Islet of Langerhans (tissue), 1 donor: Measurements from ENCODE around the gene C6orf52.
"Not testable (repeated sequence)": the region's sequence is repeated elsewhere in the genome, so short reads cannot be mapped to it uniquely, and the experiment has no call there.

ENCODE experiments used
- FAIRE-seq: peaks from one replicate; lab custom pipeline; 2011; peaks lifted over from hg19 to GRCh38; lab: Jason Lieb, UNC

The C6orf52 gene

GRCh38 chr6:10694302-10695085 lies at the start of gene C6orf52, which contains the start of gene PAK1IP1:
Gene C6orf52, minus strand, starts transcription at chr6:10694616. Its CDS starts 7,066 bp downstream, at chr6:10687550.
Gene PAK1IP1, plus strand, starts transcription at chr6:10694972. Its CDS starts 14 bp downstream, at chr6:10694986.
- FAIRE-seq: peak; percentile 58

DNA sequence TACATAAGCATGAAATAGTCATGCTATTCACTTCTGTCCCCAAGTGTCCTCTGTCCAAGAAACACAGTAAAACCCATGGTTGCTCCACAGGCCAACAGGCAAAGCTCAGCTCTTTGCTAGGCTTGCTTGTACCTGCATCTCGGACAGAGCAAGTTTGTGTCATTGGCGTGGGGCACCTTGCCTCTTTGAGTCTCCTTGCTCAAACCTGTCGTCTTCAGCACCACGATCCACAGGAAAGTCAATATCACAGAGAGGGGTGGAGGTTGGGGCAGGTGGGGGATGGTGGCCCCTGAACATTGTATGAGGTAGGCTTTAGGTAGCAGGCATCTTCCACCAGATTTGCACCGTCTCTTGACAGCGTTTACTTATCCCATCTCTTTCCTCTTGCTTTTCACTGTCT lies 49.1 kb upstream of the C6orf52 start:
- FAIRE-seq: no peak

DNA sequence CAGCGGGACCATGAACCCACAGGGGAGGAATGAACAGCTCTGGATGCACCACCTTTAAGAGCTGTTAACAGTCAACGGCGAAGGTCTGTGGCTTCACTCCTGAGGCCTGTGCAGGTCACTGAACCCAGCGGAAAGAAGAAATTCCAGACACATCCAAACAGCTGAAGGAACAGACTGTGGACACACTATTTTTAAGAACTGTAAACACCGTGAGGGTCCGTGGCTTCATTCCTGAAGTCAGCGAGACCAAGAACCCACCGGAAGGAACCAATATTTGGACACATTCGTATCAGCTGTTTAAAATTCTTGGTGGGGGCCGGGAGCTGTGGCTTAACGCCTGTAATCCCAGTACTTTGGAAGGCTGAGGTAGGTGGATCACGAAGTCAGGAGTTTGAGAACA lies 47.8 kb upstream of the C6orf52 start:
- FAIRE-seq: no peak

GRCh38 chr6:10741643-10742042 lies 47.2 kb upstream of the C6orf52 start:
- not testable (repeated sequence) for FAIRE-seq

- FAIRE-seq: no peak
Measured at GRCh38 chr6:10740061-10740460, 45.6 kb upstream of the C6orf52 start.

DNA sequence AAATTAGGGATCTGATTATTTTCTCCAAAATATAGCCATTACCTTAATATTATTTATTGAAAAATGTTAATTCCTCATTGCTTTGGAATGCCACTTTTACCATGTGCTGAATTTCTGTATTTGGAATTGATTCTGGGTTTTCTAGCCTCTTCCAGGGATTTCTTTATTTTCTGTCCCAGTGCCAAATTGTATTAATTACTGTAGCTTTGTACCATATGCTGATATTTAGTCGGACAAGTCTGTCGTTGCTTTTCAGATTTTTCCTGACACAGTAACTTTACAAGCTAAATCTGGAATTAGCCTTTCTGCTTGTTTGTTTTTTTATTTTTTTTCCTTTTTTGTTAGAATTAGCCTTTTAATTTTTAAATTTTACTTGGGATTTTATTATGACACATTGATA lies 42.3 kb upstream of the C6orf52 start:
- FAIRE-seq: no peak

DNA sequence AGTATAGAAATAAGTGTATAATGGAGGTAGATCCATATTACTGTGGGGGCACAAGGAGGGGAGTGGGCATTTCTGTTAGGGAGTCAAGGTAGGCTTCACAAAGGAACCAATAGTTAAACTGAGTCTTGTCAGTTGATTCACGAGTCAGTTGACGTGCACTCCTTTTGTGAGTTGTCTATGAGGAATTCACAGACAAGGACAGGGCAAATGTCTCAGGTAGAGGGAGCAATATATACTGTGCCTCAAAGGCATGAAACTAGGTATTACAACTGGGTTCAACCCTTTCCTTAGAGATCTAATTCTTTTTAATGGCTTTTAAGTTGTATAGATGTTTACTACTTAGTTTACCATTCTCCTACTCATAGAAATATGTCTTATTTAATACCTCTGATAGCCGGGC lies 39.4 kb upstream of the C6orf52 start:
- no peak for FAIRE-seq

DNA sequence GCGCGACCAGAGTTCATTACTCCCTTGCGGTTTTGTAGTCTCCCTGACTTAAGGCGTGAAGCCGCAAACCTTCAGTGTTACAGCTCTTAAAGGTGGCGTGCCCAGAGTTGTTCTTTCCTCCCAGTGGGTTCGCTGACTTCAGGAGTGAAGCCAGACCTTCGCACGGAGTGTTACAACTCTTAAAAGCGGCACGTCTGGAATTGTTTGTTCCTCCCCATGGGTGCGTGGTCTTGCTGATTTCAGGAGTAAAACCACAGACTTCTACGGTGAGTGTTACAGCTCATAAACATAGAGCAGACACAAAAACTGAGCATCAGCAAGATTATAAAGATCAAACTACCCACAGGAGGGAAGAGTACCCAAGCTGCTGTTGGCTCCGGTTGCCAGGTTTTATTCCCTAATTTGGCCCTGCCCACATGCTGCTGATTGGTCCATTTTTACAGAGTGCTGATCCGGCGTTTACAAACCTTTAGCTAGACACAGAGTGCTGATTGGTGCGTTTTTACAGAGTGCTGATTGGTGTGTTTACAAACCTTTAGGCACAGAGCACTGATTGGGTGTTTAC lies 38.8 kb upstream of the C6orf52 start:
- no peak for FAIRE-seq

DNA sequence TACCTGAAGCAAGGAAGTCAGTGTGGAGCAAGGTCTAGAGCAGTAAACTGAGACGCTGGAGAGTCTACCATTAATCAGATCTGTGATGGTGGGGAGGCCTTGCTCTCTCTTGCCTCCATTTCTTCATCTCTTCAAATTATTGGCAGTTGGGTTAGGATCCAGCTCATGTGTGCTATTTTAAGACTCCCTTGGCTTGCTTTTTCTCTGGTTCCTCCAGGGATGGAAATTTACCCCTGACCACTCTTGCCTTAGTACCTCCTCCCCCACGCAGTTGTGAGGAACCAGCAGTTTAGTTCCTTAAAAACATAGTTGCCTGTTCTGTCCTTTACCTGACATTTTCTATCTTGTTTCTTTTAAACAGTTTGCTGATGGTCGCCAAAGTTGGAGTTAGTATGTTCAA lies 35.8 kb upstream of the C6orf52 start:
- no peak for FAIRE-seq

GRCh38 chr6:10725716-10726115 lies 31.3 kb upstream of the C6orf52 start:
- FAIRE-seq: no peak

DNA sequence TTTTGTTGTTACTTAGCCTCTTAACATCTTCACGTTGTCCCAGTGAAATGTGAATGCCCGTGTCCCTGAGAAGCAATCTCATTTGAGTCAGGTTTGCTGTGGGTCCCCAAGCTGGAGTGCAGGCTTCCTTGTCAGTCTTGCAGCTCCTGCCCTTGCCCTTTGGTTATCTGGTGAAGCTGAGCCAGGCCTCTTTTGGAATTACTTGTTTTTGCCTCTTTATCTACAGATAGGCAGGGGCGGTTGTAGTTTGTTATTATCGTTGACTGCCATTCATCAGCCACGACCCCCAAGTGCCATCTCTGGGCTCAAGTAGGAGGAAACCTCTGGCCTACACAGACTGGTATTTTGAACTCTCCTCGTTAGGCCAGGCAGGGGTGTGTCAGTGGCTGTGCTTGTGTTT lies 30.6 kb upstream of the C6orf52 start:
- FAIRE-seq: no peak

DNA sequence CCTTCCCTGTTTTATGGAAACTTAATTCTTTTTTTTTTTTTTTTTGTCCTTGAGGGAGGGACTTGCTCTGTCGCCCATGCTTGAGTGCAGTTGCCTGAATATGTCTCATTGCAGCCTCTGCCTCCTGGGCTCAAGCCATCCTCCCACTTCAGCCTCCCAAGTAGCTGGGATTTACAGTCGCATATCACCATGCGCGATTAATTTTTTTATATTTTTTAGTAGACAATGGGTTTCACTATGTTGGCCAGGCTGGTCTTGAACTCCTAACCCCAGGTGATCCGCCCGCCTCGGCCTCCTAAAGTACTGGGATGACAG lies 29.1 kb upstream of the C6orf52 start:
- no peak for FAIRE-seq

DNA sequence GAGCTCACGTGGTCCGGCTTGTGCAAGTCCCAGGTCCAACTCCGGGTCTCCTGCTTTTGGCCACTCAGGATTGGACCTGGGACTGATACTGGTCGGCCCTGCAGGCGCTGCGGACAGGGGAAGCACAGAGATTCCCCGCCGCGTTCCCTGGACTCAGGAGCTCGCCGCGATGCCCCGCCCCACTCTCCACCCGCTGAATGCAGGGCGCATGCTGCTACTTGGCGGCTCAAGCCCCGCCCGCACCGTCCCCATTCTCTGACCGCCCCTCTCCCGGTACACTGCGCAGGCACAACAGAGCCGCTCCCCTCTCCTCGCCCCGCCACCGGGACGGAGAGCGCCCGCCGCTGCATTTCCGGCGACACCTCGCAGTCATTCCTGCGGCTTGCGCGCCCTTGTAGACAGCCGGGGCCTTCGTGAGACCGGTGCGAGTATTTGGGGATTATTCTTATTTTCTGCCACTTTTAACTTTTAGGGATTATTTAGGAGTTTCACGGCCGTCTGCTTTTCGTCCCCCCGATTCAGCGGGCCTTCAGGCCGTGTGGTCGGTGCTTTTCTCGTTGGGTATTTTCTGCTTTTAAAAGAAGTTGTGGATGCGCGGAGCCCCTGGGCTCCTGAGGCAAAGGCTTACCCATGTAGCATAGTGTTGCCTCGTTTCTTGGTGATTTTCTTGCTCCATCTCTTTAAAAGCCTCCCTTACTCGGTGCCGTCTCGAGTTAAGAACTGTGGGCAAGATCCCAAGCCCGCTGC lies 28.6 kb upstream of the C6orf52 start, which contains the start of gene TMEM14C:
TMEM14C (plus strand) TSS at position 251 of the 747 bp plus-strand sequence. CDS start 1,544 bp downstream, outside the sequence.
- no peak for FAIRE-seq

- FAIRE-seq: no peak
Measured at GRCh38 chr6:10722570-10722819, 28.1 kb upstream of the C6orf52 start.

- FAIRE-seq: no peak
Measured at GRCh38 chr6:10721850-10722569, 27.6 kb upstream of the C6orf52 start.

- FAIRE-seq: not testable (repeated sequence)
Measured at GRCh38 chr6:10720960-10721849, 26.8 kb upstream of the C6orf52 start.

GRCh38 chr6:10720265-10720959 lies 26.0 kb upstream of the C6orf52 start:
- no peak for FAIRE-seq

- FAIRE-seq: no peak
Measured at GRCh38 chr6:10719964-10720264, 25.5 kb upstream of the C6orf52 start.

DNA sequence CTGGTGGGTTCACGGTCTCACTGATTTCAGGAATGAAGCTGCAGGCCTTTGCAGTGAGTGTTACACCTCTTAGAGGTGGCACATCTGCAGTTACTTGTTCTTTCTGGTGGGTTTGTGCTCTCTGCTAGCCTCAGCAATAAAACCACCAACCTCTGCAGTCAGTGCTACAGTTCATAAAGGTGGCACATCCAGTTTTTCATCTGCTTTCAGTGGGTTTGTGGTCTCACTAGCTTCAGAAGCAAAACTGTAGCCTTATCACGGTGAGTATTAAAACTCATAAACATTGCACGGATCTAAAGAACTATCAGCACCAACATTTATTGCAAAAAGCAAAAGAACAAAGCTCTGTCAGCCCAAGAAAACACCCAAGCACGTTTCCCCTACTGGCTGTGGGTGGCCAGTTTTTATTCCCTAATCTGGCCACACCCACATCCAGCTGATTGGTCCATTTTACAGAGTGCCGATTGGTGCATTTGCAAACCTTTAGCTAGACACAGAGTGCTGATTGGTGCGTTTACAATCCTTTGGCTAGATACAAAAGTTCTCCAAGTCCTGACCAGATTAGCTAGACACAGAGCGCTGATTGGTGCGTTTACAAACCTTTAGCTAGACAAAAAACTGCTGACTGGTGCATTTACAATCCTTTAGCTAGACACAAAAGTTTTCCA lies 25.0 kb upstream of the C6orf52 start:
- FAIRE-seq: no peak

GRCh38 chr6:10713962-10714361 lies 19.5 kb upstream of the C6orf52 start:
- FAIRE-seq: no peak

DNA sequence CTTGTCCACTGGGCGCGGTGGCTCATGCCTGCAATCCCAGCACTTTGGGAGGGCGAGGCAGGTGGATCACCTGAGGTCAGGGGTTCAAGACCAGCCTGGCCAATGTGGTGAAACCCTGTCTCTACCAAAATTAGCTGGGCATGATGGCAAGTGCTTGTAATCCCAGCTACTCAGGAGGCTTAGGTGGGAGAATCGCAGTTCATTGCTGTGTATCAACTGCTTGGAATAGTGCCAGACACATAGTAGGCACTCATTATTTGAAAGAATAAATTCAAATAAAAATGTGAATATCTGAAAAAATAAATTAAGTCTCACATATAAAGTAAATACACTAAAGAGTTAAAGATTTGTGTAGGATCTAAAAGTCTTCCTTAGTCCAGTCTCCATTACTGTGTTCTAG lies 2.2 kb upstream of the C6orf52 start:
- no peak for FAIRE-seq
